GM18505 (cell line): Measurements from ENCODE around the gene CAMK2B.

Experiments used
- ATAC-seq: cut with Tn5 transposase; IDR thresholded peaks from one replicate; pipeline ENCODE4 v1.9.1; 2021; ENCODE audit not compliant: unreplicated experiment
- POLR2A ChIP-seq: IDR thresholded peaks from 4 replicates; pipeline ENCODE4 v1.6.1; 2011; ENCODE audit warnings: borderline replicate concordance; ENCODE audit not compliant: insufficient read depth, insufficient read length; ENCODE audit errors: extremely low read depth

Gene CAMK2B

DNA sequence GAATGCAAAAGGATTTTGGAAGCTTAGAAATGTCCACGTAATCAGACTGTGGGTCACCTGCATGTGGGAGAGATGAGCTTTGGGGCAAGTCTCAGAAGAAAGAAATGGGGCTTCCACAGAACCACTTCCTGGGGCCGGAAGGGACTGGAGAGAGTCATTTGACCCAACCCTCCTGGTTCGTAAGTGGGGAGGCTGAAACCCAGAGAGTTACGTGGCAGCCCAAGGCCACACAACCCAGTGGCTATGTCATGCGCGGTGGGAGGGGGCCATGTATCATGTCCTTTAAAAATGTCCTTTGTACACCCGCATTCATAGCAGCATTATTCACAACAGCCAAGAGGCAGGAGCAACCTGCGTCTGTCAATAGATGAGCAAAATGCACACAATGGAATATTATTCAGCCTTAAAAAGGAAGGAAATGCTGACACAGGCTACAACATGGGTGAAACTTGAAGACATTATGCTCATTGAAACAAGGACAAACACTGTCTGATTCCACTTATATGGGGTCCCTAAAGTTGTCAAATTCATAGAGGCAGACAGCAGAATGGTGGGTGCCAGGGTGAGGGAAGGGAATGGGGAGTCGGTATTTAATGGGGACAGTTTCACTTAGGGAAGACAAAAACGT, 15.1 kb downstream of the CAMK2B start:
- no peak for ATAC-seq
- no peak for TF ChIP-seq POLR2A

DNA sequence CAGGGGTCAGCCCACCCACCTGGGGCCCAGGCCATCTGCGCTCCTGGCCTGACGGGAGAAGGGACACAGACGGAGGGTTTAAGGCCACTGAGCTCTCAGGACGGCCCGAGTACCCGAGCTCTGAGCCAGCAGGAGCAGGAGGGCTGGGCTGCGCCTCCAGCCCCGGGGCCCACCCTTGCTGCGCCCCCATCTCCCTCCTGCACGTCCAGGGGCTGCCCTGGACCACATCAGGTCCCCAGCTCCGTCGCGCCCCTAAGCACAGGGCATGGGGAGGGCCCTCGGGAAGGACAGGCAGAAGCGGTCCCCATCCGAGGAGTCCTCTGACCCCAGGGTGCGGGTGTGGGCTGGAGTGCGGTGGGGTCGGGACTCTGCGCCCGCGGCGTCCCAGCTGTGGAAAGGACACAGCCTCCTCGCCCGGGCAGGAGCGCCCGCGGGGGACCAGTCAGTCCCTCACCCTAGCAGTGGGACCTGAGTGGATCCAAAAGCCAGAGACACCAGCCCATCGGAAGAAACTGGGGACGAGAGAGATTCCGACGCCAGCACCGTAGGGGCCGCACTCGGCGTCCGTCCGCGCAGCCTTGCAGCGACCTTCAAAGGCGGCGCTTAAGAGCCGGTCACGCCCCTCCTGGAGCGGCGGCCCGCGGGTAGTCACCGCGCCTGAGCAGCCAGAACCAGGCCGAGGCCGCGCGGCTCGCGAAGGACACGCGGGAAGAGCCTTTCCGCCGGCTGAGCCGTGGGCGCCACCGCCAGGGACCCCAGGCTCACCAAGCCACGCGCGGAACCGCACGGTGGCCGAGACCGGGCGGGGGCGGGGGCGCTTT, 15.9 kb downstream of the CAMK2B start:
- ATAC-seq: no peak
- no peak for TF ChIP-seq POLR2A

DNA sequence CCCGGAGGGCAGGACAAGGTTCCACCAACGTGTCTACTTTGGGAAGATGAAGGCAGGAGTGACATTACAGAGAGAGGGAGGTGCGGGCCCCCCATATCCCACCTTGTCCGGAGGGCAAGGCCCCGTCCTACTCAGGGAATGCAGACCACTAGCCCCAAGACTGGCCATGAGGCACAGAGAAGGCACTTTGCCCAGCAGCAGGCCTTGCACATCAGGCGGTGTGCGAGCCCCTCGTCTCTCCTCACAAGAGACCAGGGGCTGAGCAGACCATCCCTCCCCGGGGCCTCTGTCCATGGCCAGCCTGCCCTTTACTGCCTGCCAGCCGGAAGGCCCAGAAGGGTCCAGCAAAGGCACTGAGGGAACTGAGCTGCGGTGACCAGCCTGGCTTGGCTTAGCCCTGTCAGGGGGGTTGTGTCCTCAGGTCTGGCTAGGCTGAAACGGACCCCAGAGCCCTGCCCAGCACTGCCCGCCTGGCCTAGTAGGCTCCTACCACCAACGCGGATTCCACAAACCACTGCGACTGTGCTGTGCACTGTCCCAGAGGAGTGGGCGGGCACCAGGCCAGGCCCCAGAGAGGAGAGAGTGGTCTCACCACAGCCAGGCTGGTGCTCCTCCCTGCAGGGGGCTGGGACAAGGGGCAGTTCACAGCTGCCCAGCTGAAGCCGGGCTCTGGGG, 16.7 kb downstream of the CAMK2B start:
- ATAC-seq: no peak
- TF ChIP-seq POLR2A: no peak

DNA sequence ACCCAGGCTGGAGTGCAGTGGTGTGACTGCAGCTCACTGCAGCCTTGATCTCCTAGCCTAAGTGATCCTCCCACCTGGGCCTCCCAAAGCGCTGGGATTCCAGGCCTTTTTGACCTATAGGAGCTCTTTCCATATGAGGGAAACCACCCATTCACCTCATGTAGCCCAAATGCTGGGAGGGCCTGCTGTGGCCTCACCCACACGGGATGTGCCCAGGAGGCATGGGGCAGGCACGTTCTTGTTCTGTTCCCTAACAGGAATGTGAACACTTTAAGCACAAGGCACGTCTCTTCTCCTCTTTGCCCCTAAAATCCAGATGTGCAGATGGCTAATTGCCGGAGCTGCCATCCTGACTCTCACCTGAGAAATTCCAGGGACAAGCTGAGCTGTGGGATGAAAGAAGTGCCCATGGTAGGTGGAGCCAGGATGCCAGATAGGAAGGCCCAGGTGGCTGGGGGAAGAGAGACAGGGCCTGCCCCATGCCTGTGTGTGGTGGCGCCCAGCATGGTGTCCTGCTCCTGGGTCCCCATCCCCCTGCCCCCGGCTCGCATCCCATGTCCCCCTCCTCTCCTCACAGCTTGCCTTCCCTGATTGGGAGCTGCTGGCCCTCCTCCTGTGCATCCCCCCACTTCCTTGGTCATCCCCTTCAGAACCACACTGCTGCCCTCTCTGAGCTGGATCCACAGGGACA, 17.3 kb downstream of the CAMK2B start:
- no peak for TF ChIP-seq POLR2A

DNA sequence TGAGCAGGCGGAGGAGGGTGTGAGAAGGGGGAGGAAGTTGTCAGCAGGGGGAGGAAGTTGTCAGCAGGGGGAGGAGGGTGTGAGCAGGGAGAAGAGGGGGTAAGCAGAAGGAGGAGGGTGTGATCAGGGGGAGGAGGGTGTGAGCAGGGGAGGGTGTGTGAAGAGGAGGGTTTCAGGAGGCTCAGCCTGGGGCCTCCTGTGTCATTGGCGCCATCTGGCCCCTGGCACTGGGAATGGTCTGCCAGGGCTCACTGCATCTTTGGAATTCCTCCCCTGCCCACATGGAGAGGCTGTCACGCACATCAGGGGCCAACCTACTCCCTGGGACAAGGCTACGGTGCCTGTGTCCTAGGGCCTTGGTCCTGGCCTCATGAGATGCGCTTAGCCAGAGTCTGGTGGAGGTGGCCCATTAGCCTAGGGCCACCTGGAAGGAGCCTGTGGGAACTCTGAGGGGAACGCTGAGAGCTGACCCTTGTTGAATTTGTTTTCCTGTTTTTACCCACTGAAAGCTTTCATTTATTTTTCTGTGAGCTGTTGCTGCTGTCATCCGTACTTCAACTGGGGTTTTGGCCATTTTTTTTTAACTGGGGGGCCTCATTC, 18.0 kb downstream of the CAMK2B start:
- no peak for ATAC-seq
- TF ChIP-seq POLR2A: no peak

More for the DNA sequence above, 17.3 kb downstream of the CAMK2B start:
- ATAC-seq: no peak

DNA sequence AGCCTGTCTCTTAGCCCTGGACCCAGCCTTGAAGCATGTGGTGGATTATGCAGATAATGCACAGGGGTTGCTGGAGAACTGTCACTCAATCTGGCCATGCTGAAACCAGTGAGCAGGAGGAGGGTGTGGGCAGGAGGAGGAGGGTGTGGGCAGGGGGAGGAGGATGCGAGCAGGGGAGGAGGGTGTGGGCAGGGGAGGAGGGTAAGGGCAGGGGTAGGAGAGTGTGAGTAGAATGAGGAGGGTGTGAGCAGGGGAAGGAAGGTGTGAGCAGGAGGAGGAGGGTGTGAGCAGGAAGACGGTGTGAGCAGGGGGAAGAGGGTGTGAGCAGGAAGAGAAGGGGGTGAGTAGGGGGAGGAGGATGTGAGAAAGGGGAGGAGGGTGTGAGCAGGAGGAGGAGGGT, 18.8 kb downstream of the CAMK2B start:
- no peak for TF ChIP-seq POLR2A
- ATAC-seq: no peak

DNA sequence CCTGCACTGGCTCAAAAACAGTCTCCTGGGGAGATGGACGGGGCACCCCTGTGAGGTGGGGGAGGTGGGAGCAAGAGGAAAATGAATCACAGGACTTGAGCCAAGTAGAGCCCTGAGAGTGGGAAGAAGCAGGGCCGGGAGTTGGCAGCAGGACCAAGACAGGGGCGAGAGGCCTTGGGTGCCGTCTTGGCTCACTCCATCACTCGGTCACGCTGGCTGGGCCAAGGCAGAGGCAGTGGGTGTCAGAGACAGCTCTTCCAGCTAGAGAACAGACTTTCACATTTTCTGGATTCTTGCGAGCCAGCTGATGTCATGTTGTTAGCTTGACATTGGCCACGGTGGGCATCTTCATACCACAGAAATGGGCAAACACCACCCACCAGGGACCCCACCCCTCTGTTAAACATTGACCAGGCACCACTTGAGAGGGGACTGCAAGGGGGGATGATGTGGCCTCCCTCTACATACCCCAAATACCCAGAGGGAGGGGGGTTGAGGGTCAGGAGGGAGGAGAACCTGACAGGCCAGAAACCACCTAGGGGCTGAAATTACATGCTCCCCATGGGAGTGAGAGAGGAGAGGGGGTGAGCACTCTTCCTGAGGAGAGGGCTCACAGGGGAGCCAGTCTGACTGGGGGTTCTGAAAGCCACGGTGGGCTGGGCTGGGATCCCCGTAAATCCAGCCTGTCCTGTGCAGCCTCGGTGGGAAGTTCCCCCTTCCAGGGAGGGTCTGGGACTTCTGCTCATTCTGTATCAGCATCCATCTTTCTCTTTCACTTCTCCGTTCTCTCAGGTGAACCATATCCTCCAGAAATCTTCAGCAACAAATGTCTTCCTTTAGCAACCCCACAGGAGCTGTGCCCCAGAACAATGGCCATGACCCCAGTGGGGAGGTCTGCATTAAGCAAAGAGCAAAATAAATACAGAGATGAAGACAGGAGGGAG, 19.6 kb downstream of the CAMK2B start:
- no peak for ATAC-seq
- no peak for TF ChIP-seq POLR2A

DNA sequence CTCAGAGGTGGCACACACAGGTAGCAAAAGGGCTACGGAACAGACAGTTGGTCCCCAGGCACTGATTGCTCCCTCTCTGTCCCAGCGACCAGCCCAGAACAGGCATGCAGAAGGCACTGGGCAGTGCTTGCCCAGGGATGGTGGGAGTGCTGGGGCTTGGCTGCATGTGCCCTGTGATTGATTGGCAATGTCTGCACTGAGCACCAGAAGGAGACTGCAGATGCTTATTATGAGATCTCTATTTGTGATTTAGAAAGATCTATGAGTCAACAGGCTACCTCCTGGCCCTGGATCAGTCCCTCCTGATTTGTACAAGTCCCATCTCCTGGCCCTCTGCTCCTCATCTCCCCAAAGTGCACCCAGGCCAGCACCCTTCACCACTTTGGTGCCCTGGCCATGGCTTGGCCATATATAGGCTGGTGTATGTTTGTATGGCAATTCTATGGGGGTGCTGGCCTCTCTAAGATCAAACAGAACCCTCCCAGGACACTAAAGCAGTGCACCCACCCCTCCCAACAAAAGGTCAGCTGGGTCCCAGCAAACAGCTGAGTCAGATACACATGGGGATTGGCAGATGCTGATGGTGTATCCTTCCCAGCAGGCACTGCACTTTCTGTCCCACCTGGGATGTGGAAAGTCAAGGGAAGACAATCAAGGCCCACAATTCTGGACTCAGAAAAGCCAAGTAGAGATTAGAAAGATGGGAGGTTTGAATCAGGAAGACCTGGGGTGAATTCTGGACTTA, 30.9 kb downstream of the CAMK2B start:
- no peak for TF ChIP-seq POLR2A

DNA sequence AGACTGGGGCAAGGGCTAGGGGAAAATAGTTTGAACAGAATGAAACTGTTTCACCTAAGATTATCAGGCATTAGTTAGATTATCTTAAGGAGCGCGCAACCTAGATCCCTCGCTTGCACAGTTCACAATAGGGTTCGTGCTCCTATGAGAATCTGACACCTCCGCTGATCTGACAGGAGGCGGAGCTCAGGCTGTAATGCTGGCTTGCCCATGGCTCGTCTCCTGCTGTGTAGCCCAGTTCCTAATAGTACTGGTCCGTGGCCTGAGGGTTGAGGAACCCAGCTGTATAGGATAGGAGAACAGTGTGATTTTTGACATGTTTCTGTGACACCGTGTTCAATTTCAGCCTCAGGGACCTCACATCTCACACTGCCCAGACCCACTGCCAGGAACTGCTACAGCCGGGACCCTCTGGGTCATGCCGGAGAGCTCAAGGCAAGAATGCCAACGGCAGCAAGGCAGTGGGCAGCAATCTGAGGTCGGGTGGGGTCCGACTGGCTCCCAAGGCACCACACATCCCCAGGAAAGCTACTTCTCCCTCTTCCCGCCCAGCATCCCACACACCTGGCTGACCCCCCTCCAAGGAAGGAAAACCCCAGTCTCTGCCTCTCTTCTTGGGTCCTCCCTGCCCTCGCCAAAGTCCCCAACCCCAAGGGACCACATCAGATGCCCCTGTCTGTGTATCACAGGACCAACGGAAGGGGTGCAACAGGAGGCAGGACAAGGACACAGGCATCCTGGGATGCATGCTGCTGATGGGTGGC, 31.7 kb downstream of the CAMK2B start:
- TF ChIP-seq POLR2A: no peak
- no peak for ATAC-seq

More for the DNA sequence above, 30.9 kb downstream of the CAMK2B start:
- no peak for ATAC-seq

DNA sequence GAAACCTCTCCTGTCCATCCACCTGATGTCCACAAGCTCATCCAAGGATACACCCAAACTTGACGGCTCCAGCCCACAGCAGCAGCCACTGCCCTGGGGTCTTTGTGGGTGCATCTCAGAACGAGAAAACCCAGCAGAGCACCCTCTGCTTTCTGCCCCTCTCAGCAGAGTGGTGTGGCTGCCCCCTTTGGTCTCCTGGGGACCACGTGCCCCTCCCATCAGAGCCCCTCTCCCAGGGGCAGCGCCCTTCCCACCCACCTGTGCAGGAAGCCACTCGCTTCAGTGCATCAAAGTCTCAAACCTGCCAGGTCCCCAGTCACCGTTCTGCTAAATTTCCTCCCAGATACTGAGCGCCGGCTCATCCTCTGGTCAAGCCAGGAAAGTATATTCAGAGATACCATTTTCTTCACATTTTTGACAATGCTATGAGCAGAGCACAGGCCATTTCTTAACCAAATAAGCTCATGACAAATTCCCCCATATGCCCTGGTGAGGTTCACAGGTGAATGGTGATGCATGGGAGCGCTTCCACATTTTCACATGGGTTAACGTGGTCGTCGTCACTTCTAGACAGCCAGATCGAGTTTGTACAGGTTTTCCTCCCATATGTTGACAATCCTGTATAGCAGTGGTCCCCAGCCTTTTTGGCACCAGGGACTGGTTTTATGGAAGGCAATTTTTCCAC, 32.4 kb downstream of the CAMK2B start:
- TF ChIP-seq POLR2A: no peak
- ATAC-seq: no peak
